Hematopoietic multipotent progenitor cell treated with erythropoietin and hydrocortisone succinate and interleukin-3 and kit ligand, for 4 days (in vitro differentiated cells): ENCODE data around the gene MAPKAPK5.
"Not testable (repeated sequence)": the region's sequence is repeated elsewhere in the genome, so short reads cannot be mapped to it uniquely, and the experiment has no call there.

Experiments used
- DNase-seq: peaks from one replicate; pipeline ENCODE4 v3.0.0-alpha.2; 2015

Gene MAPKAPK5

DNA sequence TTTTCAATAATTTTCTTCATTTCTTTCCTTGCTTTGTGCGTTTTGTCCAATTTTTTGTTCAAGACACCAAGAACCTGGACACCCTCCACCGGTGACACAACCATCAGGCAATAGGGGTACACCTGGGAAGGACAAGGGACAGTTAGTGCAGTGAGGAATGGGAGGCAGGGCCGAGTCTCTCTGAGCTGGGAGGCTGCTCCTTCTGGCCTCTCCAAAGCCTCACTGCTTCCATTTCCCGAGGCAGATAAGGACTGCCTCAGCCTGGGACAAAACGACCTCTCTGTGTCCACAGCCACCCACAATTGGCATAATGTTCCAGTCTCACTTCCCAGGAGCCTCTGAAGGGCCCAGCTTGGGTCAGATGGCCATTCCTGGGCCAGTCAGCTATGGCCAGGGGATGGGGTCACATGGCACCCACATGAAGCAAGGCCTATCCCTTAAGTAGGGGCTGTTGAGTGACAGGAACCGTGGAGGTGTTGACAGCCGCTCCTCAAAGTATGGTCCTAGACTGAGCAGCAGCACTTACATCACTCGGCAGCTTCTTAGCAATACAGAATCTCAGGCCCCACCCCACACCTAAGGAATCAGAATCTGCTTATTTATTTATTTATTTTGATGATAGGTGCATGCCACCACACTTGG, 13.6 kb upstream of the MAPKAPK5 start:
- DNase-seq = no peak

DNA sequence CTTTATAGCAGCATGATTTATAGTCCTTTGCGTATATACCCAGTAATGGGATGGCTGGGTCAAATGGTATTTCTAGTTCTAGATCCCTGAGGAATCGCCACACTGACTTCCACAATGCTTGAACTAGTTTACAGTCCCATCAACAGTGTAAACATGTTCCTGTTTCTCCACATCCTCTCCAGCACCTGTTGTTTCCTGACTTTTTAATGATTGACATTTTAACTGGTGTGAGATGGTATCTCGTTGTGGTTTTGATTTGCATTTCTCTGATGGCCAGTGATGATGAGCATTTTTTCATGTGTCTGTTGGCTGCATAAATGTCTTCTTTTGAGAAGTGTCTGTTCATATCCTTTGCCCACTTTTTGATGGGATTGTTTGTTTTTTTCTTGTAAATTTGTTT, 12.4 kb upstream of the MAPKAPK5 start:
- DNase-seq = not testable (repeated sequence)

DNA sequence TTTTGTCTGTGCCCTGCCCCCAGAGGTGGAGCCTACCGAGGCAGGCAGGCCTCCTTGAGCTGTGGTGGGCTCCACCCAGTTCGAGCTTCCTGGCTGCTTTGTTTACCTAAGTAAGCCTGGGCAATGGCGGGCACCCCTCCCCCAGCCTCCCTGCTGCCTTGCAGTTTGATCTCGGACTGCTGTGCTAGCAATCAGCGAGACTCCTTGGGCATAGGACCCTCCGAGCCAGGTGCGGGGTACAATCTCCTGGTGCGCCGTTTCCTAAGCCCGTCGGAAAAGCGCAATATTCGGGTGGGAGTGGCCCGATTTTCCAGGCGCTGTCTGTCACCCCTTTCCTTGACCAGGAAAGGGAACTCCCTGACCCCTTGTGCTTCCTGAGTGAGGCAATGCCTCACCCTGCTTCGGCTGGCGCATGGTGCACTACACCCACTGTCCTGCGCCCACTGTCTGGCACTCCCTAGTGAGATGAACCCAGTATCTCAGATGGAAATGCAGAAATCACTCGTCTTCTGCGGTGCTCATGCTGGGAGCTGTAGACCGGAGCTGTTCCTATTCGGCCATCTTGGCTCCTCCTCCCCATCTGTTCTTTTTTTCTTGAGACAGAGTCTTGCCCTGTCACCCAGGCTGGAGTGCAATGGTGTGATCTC, 7.2 kb upstream of the MAPKAPK5 start:
- not testable (repeated sequence) for DNase-seq

DNA sequence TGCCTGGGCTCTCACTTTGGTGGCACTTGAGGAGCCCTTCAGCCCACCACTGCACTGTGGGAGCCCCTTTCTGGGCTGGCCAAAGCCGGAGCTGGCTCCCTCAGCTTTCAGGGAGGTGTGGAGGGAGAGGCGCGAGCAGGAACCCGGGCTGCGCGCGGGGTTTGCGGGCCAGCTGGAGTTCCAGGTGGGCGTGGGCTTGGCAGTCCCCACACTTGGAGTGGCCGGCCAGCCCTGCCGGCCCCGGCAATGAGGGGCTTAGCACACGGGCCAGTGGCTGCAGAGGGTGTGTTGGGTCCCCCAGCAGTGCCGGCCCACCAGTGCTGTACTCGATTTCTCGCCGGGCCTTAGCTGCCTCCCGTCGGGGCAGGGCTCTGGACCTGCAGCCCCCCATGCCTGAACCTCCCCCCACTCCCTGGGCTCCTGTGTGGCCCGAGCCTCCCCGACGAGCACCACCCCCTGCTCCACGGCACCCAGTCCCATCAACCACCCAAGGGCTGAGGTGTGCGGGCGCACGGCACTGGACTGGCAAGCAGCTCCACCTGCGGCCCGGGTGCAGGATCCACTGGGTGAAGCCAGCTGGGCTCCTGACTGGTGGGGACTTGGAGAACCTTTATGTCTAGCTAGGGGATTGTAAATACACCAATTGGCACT, 6.4 kb upstream of the MAPKAPK5 start:
- not testable (repeated sequence) for DNase-seq

DNA sequence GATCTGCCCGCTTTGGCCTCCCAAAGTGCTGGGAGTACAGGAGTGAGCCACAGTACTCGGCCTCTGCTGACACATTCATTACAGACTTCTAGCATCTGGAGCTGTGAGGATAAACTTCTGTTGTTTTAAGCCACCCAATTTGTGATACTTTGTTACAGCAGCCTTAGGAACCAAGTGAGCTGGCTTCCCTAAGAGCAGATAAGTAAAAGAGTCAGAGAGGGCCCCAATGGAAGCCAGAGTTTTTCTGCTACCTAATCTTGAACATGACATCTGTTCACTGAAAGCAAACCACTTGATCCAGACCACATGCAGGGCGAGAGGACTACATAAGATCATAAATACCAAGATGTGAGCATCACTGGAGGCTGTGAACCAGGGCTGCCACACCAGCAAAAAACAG, 3.7 kb upstream of the MAPKAPK5 start:
- DNase-seq = peak; percentile 64

DNA sequence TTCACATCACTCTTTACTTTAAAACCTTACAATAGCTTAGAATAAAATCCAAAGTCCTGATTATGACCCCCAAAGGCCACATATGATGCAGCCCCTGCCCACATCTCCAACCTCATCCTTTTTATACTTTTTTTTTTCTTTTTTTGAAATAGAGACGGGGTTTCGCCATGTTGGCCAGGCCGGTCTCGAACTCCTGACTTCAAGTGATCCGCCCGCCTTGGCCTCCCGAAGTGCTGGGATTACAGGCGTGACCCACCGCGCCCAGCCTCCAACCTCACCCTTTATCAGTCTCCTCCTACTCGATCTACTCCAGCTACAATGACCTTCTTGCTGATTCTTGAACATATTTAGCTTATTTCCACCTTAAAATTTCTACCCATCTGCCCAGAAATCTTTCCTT, 1.2 kb upstream of the MAPKAPK5 start:
- peak; percentile 48 for DNase-seq

DNA sequence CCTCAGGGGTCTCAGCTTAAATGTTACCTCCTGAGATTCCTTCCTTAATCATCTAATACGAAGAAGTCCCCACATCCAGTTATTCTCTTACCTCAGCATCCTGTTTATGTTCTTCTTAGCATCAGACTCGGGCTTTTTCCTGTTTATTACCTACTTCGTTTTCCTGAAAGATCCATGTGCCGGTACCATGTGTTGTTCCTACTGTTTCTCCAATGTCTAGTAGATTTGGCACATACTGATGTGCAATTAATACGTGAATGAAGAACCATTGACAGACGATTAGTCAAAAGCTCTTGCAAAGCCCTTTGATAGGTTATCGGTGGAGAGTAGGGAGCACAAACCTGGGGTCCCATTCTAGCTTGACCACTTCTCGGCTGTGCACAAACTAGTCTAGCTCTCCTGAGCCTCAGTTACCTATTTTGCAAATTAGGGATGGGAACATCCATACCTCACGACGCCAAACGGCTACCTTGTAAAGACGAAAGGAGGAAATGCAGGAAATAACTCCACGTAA, 735 bp upstream of the MAPKAPK5 start:
- no peak for DNase-seq

DNA sequence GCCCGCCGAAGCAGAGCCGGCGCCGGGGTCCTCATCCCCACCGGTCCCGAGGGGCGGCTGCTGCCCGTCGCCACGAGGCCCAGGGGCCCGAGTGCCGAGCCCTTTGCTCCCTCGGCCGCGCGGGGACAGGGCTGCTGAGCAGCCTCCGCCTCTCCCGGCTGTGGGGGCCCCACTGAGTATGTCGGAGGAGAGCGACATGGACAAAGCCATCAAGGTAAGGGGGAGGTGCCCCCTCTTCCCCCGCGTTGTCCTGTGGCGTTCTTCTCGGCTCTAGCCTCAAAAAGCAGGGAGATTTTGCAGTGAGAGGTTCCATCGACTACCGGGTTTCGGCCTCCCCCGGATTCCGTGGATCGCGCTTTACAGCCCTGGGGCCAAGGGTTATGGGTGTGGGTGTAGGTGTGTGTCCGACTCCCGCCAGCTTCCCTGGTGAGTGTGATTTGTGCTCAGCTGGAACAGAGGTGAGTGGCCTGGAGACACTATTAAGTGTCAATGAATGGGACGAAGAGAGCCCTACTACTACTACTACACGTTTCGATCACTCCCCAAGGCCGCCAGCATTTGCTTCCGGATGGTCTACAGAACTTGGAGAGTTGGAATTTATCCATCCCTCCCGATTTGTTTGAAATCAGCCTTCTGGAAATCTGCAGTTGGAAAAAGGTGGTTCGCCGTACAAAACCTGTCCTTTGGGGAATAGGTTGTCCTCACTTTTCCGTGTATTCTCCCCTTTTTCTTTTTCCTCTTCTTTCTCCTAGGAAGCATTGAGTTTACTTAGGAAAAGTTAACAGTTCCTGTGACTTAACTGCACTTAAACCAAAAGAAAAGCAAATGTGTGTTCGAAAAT, 748 bp downstream of the MAPKAPK5 start:
- DNase-seq = peak; percentile 53

DNA sequence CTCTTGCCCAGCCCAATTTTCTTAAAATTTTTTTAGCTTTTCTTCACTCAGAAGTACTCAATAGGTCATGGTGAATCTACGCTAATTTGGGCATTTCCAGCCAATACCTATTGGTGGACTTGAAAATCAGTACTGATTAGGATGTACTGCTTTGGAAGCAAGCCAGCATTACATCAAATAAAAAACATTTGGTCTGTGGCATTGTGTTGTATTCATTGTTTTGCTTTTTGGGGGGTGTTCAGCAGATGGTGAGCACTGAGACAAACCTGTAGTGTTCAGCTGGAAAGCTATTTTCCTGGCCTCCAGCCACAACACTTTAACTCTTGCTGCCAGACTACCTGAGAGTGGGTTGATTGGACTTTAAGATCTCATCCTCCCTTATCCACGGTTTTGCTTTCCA, 4.0 kb downstream of the MAPKAPK5 start:
- DNase-seq = no peak

DNA sequence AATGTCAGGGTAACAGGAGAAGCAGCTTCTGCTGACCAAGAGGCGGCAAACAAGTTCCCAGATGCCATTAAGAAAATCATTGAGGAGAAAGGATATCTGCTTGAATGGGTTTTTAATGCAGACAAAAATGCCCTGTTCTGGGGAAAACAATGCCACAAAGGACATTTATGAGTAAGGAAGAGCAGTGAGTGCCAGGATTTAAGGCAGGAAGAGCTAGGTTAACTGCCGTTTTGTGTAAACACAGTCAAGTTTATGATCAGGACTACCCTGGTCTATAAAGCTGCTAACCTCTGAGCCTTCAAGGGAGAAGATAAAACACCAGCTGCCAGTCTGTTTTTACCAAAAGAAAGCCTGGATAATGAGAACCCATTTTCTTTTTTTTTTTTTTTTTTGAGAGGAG, 8.5 kb downstream of the MAPKAPK5 start:
- no peak for DNase-seq

DNA sequence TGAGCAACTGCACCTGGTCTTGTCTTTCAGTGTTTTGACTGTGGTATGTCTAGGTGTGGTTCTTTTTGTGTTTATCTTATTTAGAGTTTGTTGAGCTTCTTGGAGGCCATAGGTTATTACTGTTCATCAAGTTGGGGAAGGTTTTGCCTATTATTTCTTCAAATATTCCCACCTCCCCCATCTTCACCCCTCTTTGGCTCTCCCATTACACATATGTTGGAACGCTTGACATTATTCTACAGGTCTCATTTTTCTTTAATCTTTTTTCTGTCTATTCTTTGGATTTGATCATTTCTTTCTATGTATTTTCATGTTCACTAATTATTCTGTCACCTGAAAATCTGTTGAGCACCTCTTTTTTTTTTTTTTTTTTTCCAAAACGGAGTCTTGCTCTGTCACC, 16.2 kb downstream of the MAPKAPK5 start:
- no peak for DNase-seq

DNA sequence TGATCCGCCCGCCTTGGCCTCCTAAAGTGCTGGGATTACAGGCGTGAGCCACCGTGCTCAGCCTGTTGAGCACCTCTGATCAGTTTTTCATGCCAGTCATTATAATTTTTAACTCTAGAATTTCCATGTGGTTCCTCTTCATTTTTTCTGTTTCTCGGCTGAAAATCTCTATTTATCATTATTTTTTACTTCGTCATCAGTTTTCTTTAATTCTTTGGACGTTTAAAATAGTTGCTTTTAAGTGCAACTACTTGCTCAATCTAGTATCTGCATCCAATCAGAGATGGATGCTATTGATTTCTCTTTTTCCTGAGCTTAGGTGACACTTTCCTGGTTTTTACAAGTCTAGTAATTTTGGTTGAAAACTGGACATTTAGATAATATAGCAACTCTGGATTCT, 16.8 kb downstream of the MAPKAPK5 start:
- no peak for DNase-seq

DNA sequence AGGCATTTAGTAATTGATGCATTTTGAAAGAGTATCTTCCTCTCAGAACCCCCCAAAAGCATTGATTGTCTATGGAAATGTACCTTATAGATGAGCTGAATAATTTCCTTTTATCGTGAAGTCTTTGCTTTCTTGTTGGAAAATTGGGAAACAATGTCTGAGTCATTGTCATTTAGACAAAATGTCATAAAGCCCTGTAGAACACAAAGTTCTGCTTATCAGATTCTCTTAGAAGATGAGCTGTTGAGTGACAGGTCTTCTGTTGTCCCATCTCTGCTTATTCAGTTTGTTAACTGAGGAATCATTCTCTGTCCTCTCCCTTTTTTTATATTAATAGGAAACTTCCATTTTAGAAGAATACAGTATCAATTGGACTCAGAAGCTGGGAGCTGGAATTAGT, 22.9 kb downstream of the MAPKAPK5 start:
- DNase-seq = no peak

DNA sequence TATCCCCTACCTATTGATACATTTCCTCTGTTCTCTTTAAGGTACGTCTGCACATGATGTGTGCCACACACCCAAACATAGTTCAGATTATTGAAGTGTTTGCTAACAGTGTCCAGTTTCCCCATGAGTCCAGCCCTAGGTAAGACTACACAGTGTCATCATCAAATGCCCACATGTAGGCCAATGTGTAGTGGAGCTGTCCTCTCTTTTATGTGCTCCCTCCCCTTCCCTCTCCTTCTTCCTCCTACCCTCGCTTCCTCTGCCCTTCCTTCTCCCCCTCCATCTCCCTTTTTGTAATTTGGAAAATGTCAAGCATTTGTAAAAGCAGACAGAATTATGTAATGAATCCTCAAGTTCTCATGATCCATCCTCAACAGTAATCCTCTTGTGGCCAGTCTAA, 25.5 kb downstream of the MAPKAPK5 start:
- no peak for DNase-seq

DNA sequence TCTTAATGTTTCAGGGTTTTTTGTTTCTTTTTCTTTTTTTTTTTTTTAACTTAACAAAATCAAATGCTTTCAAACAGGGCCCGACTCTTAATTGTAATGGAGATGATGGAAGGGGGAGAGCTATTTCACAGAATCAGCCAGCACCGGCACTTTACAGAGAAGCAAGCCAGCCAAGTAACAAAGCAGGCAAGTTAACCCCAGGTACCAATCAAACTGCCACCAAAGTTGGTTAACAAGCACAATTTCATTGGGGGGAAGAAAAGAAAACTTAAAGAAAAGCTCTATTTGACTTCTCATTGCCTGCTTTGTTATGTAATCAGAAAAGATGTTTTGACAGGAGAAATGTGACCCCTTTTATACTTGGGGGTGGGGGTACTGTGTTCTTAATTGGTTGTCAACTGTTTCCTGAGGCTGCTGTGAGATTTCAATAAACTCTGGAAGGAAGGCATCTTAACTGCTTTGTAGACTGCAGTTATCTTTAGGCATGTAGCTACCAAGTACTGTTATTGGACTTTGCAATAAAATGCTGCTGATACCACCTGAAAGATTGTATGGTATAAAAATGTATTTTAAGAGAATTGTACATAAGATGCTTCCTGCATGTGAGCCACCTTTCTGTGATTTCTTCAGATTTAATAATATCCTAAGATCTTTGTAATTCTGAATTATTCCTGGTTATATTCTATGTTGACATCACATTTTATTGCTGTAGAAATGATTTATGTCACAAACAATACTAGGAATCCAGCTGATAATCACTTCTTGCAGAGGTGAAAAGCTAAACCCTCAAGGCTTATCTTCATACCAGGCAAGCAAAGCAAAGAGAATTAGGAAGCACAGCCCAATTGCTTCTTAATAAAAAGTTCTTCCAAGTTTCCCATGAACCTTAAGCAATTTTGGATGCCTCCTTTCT, 26.9 kb downstream of the MAPKAPK5 start:
- no peak for DNase-seq

DNA sequence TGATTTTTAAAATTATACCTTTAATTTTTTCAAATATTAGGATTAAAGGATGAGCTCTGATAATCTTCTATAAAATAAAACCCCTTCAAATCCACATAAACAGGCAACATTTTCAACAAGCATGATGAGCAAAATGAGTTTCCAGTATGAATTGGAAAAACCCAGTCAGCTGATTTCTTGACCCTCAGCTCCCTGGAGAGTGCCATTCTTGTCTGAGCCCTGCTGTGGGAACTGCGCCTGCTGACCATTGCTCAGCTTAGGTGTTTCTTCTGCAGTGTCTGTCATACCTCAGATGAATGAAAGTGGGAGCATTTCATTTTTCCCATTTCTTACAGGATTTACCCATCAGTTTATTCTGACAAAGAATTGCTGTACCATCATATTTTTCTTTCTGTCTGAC, 27.6 kb downstream of the MAPKAPK5 start:
- no peak for DNase-seq

DNA sequence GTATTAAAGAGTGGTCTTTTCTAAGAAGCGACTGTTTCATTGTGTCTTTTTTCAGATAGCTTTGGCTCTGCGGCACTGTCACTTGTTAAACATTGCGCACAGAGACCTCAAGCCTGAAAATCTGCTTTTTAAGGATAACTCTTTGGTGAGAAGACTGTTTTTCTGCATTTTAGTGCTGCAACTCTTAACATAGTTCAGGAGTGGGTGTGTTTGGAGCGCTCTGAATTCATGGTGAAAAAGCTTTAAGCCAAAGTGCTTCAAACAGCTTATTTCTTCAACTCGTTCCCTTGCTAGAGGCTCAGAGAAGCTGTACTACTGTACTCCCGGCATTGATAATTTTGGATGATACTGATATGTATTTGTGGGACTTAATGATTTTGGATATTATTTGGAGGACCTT, 28.2 kb downstream of the MAPKAPK5 start:
- DNase-seq = no peak

DNA sequence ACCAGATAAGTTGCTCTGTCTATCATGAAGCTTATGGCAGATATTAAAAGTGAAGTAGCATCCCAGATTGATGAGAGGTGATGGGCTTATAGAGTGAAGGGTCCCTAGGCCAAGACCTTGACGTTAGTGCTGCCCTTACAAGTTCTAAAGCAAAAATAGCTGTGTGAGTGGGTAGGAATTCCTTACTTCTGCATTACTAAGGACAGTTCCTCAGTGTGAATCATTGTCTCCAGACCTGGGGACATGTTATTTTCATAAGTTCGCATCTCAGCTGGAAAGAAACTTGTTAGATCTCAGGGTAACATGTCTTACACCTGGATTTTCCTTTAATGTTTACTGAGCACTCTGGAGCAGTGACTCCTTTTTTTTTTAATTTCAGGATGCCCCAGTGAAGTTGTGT, 28.7 kb downstream of the MAPKAPK5 start:
- no peak for DNase-seq

DNA sequence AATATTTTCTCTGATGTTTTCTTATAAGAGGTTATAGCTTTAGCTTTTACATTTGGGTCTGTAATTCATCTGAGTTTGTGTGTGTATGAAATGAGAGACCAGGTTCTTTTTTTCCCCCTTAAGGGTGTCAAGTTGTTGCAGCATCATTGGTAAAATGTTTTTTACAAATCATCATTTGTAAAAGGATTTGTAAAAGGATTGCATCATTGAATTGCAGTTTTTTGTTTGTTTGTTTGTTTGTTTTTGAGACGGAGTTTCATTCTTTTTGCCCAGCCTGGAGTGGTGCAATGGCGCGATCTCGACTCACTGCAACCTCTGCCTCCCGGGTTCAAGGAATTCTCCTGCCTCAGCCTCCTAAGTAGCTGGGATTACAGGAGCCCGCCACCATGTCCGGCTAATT, 31.1 kb downstream of the MAPKAPK5 start:
- DNase-seq = no peak

DNA sequence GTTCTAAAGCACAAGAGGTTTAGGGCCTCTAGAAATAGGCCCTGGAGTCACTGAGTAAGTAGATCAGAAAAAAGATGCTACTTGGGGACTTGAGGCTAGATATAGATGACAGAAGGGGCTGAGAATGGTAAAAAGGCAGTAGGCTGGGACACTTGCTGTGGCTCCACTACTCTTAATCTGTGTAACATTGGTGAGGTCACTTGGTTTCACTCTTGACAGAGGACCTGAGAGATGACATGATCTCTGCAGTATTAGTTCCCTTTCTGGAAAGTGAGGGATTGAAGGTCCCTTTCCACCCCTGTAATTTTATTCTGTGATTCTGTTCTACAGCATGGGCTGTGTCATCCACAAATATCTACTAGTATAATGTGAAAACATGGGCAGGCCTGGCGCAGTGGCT, 39.7 kb downstream of the MAPKAPK5 start:
- no peak for DNase-seq

DNA sequence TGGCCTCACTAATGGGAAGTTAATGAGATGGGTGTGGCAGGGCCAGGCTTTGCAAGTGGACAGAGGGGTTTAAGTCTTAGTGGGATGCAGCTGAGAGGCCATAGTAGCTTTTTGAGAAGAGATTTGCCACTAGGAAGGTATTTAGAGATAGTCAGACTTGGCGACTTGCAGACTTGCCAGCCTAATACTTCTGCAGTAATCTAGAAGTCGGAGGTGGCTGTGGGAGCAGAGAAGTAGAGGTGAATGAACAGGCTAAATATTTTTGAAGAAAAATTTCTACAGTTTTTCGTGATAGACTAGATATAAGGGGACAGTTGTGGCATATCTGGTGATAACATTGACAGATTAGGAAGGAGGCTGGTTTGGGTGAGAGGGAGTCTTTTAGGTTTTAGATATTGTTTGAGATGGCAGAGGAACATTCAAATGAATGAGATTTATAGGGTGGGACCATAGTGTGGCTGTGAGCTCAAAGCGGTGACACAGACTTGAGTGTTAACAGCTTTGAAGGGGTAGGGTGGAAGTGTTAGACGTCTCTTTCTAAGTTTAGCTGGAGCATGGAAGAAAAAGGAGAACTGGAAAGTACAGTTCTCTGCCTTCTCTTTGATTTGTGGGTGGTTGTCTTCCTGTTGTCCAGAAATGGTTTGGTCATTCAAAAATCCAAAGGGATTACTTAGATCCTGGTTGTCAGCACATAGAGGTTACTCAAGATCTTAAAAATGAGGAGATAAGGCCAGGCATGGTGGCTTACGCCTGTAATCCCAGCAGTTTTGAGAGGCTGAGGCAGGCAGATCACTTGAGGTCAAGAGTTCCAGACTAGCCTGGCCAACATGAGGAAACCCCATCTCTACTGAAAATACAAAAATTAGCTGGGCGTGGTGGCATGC, 44.9 kb downstream of the MAPKAPK5 start:
- no peak for DNase-seq
